ENCODE results near the gene SCN5A.

DNA sequence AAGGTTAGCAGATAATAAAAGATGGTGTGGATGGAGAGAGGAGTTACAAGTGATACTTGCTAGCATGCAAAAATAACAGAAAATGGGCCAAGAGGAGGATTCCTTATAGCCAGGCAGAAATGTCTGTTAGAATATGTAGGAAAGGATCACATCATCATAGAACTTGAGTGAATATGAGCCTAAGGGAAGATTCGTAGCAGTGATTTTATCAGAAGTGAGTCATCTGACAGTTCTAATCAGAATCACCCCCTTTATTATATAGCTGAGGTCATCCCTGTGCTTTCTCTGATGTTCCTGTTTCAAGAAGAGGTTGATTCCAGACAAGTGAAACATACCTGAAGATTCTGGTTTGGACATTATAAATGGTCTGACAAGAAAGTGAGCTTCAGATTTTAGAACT lies 130.5 kb downstream of the SCN5A start:
- TF ChIP-seq, protein P1, sequence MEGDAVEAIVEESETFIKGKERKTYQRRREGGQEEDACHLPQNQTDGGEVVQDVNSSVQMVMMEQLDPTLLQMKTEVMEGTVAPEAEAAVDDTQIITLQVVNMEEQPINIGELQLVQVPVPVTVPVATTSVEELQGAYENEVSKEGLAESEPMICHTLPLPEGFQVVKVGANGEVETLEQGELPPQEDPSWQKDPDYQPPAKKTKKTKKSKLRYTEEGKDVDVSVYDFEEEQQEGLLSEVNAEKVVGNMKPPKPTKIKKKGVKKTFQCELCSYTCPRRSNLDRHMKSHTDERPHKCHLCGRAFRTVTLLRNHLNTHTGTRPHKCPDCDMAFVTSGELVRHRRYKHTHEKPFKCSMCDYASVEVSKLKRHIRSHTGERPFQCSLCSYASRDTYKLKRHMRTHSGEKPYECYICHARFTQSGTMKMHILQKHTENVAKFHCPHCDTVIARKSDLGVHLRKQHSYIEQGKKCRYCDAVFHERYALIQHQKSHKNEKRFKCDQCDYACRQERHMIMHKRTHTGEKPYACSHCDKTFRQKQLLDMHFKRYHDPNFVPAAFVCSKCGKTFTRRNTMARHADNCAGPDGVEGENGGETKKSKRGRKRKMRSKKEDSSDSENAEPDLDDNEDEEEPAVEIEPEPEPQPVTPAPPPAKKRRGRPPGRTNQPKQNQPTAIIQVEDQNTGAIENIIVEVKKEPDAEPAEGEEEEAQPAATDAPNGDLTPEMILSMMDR (IDR thresholded peaks at IDR 0.05; ENCODE audit: poor library complexity), result no peak
- TF ChIP-seq EZH2phosphoT487 (IDR thresholded peaks at IDR 0.05; ENCODE audit: low read depth, severe bottlenecking, unreplicated experiment) (no peak), EZH2 (IDR thresholded peaks at IDR 0.05; ENCODE audit: borderline replicate concordance) (no peak)

Measured in hepatocyte (in vitro differentiated cells).